ENCODE data around the gene SP3. TPM values are rescaled to one million over a fixed set of nuclear protein-coding genes. Genes with fewer than 3 reads are reported as not detected.

The SP3 gene
- 33.8 to 49.5 TPM (median 38.3 TPM) in 5 replicates for total RNA-seq (2022; extraction: Qiagen RNA extraction)

DNA sequence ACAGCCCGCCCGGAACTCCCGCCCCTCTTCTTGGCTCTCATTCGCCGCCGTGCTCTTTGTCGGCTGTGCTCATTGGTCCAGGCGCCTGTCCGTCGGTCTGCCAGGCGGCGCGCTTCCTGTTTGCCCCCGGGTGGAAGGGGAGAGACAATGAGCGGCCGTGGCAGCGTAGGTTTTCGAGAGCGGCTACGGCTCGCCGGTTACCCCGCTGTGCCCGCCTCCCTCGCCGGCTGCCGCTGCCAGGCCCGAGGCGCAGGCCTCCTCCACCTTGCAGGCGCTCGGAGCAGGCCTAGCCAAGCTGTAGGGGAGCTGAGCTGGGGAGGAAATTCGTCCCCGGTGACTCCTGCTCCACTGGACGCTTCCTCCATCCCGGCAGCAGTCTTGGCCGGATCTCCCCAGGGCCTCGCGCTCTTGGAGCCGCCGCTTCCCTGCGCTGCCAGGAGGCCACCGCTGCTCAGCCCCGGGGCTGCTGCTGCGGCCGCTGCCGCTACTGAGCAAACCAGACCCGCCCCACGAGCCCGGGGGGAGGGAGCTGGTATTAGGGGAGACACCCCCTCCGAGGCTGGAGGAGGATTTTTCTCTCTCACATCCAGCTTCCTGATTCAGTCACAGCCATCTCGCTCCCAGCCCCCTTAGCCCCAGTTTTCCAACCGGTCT is at the start of gene SP3:
TSS of gene SP3 (minus strand) at position 2 of the 654 bp plus-strand sequence. CDS start 202 bp downstream, outside the sequence.

Measured in A549 treated with CORT108297 at 1 μM for 4 hours (cell line).